Jurkat, Clone E6-1 (cell line): ENCODE data around the gene SLC34A1.
A peak's percentile ranks its signal among the peaks of the same experiment; 100 is the strongest.
"Not testable (repeated sequence)": the region's sequence is repeated elsewhere in the genome, so short reads cannot be mapped to it uniquely, and the experiment has no call there.

ENCODE experiments used
- DNase-seq: peaks from one replicate; pipeline ENCODE4 v3.0.0-alpha.2; 2011; ENCODE audit warnings: low read depth, low spot score
- H3K4me3 ChIP-seq: 2 replicates; pipeline ENCODE4 v1.5.1; 2011; ENCODE audit warnings: mild to moderate bottlenecking, low read length, control low read depth, moderate library complexity

SLC34A1 gene

DNA sequence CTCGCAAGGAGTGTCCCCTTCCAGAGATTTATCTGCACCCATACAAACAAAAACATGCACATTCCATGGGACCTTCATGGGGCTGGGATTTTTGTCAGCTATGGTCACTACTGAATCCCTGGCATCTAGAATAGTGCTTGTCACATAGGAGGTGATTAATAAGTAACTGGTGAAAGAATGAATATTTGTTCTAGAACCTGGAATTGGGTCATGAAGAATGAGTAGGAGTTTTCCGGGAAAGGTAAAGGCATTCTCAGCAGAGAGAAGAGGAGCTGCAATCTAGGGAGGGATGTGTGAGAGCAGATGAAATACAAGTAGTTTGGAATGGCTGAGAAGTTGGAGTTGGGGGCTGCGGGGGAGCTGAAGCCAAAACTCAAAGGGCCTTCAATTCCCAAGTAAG is 30.0 kb upstream of the SLC34A1 start:
- DNase-seq = no peak
- no peak overlapping the region for H3K4me3 ChIP-seq

DNA sequence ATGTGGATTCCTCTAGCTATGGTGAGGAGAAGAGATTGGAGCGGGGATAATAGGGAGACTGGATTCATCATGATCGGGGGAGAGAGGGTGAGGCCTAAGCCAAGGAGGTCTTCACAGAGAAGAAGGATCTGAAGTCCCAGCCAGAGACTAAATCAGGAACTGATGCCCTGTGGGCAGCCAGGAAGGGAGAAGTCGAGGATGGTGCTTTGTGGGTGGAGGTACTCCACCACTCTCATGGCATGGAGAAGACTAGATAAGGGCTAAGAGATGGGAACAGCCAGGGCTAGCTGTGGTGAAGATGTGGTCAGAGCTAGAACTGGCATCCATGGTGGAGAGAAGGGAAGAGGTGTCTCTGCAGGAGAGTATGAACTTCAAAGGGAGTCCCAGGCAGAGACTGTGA is 29.5 kb upstream of the SLC34A1 start:
- no peak overlapping the region for H3K4me3 ChIP-seq
- DNase-seq = no peak

DNA sequence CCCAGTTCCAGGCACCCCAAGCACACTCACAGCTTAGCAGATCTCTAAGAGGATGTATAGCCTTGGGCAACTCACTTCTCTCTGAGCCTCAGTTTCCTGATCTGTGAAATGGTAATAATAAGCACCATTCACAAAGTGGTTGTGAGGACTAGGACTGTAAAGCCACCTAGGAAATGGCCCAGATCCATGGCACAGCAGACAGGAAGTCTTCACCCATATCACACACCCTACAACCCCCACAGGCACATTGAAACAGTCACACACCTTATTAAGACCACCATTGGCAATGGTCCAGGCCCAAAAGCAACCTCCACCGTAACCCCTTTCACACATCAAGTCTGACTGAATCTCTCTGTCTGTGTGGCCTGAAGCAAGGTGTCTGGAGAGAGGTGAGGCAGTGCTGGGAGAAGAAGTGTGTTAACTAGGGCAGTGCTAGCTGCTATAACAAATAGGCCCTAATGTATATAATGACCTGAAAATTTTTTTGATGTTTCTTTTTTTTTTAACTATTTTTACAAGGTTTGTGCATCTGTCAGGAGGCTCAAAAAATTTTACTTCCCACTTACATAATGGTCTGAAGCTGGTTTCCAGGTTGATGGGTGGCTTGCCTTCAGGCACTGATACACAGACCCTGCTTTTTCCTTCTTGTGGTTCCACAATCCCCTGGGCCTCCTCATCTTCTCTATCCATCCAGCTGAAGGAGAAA is 28.9 kb upstream of the SLC34A1 start:
- DNase-seq = peak; percentile 48
- H3K4me3 ChIP-seq = no peak overlapping the region

DNA sequence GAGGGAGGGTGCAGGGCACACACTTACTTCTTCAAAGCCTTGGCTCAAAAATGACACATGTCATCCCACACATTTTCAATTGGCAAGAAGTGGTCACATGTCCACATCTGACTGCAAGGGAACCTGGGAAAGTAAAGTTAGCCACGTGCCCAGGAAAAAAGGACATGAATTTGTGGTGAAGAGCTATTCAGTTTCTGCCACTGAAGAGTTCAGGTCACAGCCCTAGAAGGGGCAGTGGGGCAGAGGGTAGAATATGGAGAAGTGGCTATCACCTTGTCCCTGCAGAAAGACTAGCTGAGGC is 28.4 kb upstream of the SLC34A1 start:
- H3K4me3 ChIP-seq = no peak overlapping the region
- DNase-seq = no peak

DNA sequence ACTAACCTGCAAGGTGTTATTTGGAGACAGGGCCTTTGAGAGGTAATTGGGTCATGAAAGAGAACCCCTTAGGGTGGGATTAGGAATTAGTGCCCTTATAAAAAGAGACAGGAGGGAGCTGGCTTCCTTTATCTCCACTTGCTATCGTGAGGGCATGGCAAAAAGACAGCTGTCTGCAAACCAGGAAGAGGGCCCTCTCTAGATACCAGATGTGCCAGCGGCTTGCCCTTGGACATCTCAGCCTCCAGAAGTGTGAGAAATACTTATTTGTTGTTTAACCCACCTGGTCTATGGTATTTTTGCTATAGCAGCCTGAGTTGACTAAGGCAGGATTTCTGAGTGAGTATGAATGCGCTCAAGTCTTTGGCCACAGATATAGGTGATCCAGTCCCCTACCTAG is 27.5 kb upstream of the SLC34A1 start:
- DNase-seq = no peak
- no peak overlapping the region; the same call in 1 of the 2 replicates for H3K4me3 ChIP-seq

DNA sequence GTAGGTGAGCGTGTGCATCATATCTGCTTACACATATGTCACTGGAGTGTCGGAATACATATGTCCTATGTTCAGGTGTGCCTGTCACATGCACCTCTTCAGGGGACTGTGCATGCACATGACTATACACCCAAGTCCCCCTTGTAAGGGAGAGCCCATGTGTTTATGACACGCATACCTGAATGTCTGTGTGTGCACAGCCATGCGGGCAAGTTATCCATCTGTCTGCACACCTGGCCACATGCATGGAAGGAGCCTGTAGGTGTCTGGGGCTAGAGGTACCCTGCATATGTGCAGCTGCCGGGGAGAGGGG is 27.1 kb upstream of the SLC34A1 start:
- no peak for DNase-seq
- peak overlapping the region; percentile 75 for H3K4me3 ChIP-seq

DNA sequence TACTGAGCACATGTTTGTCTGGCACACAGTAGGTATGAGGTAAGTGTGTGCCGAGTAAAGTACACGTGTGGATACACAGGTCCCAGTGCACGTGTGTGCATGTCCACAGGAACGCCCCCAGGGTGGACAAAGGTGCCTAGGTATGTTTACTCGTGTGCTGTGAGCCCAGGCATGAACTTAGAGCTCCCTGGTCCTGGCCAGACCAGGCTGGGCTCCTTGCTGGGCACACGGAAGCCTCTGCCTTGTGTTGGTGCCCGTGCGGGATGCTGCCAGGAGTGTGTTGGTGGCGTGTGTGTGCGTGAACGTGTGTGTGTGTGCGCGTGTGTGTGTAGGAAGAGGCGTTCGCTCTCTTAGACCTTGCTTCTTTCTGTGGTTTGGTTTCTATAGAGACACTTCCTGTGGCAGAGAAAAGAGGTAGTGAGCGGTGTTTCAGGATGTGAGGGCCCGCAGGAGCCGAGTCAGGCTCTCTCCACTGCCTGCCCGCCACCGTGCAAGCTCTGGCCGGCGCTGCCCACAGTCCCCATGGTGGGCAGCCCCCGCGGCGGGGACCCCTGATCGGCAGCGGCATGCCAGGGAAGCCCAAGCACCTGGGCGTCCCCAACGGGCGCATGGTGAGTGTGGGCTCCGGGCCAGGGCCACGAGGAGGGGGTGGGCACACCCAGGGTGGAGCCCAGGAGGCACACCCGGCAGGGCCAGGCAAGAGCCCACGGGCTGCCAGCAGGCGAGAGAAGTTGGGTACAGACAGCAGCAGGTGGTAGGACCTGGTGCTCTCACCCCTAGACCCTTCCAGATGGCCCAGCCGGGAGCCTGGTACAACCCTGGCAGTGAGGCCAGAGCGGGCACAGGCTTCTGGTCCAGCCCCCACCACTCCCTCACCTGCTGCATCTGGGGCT is 26.5 kb upstream of the SLC34A1 start, which contains the start of gene RGS14:
Gene RGS14, plus strand, starts transcription at position 466 of the 893 bp plus-strand sequence. Its CDS starts 101 bp downstream, at position 567.
- DNase-seq = peak; percentile 94
- H3K4me3 ChIP-seq = peak within 1 kb of the TSS; percentile 75

DNA sequence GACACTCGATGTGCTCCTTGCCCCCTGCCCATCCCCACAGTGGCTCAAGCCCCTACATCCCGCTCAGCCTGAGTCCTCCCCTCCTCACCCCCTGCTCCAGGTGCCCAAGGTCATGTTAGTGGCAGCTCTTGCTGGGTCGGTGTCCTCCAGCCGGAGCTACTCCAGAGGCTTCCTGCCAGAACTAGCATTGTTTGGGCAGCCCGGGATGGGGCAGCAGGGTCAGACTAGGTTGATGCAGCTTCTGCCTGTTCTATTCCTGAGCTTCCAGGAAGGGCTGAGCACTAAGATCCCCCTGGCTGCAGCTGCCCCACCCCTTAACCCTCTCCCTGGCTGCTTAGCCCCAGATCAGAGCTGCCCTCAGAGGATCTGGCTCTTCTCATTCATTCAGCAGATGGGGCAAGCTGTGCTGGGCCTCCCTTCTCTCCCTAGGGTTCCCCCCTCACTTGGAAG is 25.8 kb upstream of the SLC34A1 start:
- peak overlapping the region; percentile 75 for H3K4me3 ChIP-seq
- DNase-seq = no peak

DNA sequence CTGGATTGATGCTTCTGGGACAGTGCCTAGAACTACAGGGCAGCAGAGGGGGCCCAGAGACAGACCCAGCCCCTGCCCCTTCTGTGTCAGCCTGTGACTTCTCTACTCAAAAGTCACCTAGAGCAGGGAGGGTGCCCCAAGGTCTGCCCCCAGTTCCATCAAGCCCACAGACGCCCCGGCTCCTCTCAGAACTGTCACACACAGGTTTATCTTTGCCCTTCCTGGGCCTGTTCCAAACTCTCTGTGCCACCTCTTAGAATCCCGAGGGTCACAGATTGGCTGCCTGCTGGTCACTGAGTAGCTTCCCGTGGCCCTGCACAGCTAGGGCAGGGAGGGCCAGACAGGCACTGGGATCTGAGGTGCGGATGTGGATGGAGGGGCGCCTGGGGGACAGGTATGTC is 24.8 kb upstream of the SLC34A1 start:
- no peak for DNase-seq

DNA sequence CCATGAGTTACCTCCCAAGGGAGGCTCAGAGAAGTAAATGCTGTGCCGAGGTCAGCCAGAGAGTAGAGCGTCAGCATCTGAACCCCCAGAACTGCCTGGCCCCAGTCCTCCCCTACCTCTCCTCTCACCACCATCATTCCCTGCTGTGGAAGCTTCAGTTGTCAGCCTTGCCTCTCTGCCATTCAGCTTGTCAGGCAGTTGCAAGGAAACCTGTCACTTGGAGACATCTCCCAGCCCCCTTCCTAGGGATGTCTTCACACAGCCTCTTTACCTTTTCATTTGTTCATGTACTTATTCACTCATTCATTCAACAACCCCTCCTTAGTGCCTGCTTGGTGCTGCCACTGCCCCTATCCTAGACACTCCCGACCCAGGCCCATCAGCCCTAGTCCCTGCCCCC is 24.4 kb upstream of the SLC34A1 start:
- H3K4me3 ChIP-seq = no peak overlapping the region
- no peak for DNase-seq

More for the DNA sequence above, 24.8 kb upstream of the SLC34A1 start:
- no peak overlapping the region for H3K4me3 ChIP-seq

DNA sequence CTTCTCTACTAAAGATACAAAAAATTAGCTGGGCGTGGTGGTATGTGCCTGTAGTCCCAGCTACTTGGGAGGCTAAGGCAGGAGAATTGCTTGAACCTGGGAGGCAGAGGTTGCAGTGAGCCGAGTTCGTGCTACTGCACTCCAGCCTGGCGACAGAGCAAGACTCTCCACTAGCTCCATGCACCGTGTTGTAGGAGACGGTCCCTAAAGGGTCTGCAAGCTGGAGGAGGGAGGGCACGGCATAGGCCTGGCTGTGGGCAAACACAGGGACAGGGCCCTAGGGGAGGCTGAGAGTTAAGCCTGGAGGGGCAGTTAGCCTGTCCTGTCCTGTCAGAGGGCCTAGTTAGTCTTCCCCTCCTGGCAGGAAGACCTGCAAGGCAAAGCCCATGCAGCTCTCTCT is 23.5 kb upstream of the SLC34A1 start:
- DNase-seq, H3K4me3 ChIP-seq: not testable (repeated sequence)

DNA sequence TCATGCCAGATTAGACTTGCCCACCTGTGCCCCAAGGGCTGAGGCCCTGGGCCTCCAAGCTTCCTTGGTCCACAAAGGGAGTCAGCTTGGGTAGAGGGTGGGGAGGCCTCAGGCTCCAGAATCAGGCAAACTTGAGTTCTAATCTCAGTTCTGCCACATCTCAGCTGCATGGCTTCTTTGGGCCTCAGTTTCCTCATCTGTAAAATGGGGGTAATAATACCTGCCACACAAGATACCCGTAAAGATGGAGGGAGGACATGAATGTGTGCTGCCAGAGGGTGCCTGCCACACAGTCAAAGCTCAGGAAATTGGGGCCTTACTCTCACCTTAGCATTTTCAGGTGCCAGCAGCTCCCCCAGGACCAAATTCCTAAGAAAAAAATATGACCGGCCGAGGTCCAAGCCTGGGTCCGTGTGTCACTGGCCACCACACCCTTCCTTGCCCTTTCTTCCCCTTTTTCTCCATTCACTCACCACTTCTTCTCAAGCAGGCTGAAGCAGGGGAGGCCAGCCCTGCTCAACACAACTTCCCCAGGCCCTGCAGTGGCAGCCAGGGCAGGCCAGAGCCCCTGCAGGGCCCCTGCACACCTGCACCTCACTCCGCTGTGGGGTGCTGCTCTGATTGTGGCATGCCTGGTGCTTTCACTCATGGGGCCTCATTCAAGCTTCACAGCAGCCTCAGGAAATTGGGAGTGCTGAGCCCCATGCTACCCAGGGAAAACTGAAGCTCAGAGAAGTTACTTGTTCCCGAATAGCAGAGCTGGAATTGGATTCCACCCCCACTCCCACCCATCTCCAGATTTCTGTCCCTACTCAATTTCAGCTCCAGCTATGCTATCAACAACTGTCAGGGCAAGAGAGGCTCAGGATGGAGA is 22.6 kb upstream of the SLC34A1 start:
- no peak for DNase-seq
- H3K4me3 ChIP-seq = no peak overlapping the region

DNA sequence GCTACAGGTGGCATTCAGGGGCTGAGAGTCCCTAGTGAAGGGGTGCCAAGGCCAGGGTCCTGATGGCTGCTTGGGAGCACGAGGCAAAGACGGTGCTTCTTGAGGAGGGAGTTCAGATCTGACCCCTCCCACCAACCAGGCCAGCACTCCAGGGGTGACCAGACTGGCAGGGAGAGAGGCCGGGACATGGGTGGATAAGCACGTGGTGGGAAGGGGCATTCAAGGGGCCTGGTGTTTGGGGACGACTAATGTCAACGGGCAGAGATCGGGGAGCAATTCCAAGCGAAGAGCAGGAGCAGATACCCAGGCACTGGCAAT is 22.0 kb upstream of the SLC34A1 start:
- DNase-seq = no peak
- no peak overlapping the region for H3K4me3 ChIP-seq

DNA sequence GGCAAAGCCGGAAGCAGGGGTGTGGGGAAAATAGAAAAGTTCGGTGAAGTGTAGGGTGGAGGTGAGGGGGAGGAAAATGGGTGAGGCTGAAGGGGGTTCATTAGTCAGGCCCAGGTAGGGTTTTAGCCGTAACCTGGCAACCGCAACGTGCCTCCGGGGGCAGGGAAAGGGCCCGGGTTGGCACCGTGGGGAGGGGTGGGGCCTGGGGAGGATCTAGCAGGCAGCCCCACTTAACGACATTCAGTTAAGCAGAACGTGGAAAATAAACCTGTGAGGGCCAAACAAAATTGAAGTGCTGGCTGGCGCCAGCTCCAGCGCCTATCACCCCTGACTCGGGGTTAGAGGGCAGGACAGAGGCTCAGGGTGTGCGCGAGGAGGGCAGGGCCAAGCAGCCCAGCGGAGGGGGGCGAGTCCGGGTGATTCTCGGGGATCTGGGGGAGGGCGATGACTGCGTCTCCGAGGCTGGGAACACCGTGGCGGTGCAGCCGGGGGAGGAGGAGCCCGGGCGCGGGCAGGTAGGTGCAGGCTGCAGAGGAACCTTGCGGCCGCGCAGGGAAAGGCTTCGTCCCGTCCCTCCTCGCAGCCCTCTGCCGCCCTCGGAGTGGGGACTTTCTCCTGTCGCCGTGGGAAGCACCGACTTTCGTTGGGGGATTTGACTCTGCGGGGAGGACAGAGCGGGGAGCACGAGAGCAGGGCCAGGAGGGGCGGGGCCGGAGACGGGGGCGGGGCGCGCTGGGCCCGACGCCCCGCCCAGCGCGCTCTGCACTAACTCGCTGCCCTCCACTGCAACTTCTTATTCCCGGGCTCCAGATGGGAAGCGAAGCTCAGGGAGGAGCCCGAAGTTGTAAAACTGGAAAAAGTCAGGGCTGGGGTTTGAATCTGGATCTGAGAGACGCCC is 21.4 kb upstream of the SLC34A1 start:
- no peak for DNase-seq
- H3K4me3 ChIP-seq = no peak overlapping the region

DNA sequence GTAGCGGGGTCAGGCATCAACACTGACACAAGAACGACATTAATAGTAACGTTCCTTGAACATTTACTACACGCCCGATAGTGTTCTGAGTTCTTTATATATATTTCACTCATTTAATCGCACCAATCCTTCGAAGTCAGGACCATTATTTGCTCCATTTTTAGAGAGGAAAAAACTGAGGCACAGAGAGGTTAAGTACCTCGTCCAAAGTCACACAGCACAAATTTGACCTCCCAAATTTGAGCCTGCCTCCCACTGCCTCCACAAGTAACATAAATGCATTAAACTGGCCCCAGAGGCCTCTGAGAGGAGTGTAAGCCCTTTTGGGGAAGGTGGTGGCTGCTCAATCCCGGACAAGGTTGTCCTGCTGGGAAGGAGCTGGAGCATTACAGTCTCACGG is 20.7 kb upstream of the SLC34A1 start:
- H3K4me3 ChIP-seq = no peak overlapping the region
- no peak for DNase-seq

DNA sequence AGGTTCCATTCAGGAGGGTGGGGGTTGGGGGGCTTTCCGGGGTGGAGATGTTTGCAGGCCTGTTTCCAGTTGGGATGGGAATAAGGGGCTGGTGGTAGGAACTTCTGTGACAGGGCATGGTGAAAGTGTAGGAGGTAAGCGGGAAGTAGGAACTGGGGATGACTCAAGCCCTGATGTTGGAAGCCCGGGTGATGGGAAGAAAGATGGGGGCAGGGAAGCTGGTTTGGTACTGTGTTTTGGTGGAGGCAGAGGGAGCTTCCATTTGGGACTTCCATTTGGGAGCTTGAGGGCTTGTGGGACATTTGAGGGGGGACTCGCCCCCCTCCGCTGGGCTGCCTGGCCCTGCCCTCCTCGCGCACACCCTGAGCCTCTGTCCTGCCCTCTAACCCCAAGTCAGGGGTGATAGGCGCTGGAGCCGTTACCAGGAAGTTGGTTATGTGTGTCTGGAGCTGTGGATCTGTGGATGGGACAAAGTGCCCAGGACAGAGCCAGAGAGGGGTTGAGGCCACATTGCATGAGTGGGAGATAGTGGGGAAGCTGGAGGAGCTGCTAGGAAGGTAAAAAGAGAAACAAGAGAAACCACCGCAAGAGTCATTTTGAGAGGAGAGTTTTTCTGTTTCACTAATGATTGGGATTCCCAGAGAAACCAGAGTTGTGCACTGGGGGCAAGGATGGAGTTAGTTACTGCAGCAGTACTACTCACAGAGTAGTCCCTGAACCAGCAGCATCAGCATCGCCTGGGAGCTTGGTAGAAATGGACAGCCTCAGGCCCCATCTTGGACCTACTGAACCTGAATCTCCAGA is 19.9 kb upstream of the SLC34A1 start:
- no peak for DNase-seq

DNA sequence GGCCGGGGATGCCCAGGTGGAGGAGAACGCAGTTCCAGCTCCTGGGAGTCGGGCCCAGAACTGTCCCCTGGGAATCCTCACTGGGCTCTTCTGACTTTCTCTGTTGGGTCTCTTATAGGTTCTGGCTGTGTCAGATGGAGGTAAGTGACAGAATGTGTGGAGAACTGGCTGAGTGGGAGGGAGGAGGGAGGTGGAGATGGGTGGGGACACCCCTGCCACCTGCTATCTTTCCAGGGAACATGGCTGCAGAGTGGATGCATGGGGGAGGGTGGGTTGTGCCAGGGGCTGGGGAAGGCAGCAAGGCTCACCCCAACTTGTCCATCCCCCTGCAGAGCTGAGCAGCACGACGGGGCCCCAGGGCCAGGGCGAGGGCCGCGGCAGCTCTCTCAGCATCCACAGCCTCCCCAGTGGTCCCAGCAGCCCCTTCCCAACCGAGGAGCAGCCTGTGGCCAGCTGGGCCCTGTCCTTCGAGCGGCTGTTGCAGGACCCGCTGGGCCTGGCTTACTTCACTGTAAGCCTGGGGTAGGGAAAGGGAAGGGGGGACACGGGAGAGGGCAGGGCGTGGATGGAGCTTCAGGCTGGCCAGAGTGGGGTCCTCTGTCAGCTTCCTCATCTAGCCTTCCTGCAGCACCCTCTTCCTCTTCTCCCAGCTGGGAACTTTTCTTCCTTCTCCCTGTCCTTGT is 18.2 kb upstream of the SLC34A1 start:
- DNase-seq = no peak
- no peak overlapping the region for H3K4me3 ChIP-seq

More for the DNA sequence above, 19.9 kb upstream of the SLC34A1 start:
- no peak overlapping the region for H3K4me3 ChIP-seq
